ENCODE measurements around the gene ABT1. TPM values are rescaled to one million over a fixed set of nuclear protein-coding genes. Genes with fewer than 3 reads are reported as not detected.

Gene ABT1
- total RNA-seq, 4 donors from 2014 or later: 13.3 to 18.2 (median 16.1) TPM

DNA sequence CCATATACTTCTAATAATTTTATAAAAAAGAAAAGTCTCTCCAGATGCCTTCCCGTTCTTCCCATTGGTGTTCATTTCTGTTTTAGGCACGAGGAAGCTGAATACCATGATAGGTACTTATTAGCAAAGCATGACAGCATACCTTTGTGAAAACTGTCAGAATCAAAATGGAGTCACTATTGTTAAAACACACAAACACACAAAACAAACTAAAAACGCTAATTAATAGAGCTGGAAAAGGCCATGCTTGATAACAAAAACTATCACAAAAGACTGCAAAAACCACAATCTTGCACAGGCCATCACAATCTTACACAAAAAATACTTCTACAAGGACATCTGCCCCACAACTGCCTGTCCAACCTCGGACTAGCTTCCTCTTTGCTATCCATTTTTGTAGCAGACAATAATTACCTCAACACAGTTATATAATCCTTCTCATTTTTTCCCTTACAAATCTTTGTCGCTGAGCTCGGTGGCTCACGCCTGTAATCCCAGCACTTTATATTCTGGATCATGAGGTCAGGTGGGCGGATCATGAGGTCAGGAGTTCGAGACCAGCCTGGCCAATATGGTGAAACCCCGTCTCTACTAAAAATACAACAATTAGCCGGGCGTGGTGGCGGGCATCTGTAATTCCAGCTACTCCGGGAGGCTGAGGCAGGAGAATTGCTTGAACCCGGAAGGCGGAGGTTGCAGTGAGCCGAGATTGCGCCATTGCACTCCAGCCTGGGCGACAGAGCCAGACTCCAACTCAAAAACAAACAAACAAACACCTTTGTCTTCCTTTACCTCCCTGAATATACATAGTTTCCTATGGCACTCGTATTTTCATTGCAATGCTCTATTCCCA, 3.2 kb upstream of the ABT1 start:
- Histone ChIP-seq H3K9me3 (no peaks in the 10 kb centered on the region), H3K27ac (replicated peaks in 1 of 4) (no peak overlapping the region), H3K36me3 (peaks cover 4 to 7% (median 7%) of the 10 kb centered on the region in 4 donors), H3K4me1 (peaks cover 13 to 29% (median 24%) of the 10 kb centered on the region in 4 donors), H3K27me3 (peaks cover 0 to 57% (median 25%) of the 10 kb centered on the region in 4 donors), H3K4me3 (no peak overlapping the region)
- intact Hi-C loops (cut with DNase I): loop anchor here (2.0 kb wide), 1 partner anchor 253 kb away; no protein-coding TSS in a partner anchor
- DNase-seq (ENCODE audit: extremely low spot score): no peak
- TF ChIP-seq POLR2A (IDR thresholded peaks at IDR 0.05; ENCODE audit: low read depth) (no peak), EP300 (IDR thresholded peaks at IDR 0.05) (no peak), POLR2AphosphoS5 (IDR thresholded peaks at IDR 0.05) (no peak)
- TF ChIP-seq, protein P1, sequence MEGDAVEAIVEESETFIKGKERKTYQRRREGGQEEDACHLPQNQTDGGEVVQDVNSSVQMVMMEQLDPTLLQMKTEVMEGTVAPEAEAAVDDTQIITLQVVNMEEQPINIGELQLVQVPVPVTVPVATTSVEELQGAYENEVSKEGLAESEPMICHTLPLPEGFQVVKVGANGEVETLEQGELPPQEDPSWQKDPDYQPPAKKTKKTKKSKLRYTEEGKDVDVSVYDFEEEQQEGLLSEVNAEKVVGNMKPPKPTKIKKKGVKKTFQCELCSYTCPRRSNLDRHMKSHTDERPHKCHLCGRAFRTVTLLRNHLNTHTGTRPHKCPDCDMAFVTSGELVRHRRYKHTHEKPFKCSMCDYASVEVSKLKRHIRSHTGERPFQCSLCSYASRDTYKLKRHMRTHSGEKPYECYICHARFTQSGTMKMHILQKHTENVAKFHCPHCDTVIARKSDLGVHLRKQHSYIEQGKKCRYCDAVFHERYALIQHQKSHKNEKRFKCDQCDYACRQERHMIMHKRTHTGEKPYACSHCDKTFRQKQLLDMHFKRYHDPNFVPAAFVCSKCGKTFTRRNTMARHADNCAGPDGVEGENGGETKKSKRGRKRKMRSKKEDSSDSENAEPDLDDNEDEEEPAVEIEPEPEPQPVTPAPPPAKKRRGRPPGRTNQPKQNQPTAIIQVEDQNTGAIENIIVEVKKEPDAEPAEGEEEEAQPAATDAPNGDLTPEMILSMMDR (IDR thresholded peaks at IDR 0.05): no peak
- WGBS: 27% methylated on average over 20 of the region's 20 CpGs

DNA sequence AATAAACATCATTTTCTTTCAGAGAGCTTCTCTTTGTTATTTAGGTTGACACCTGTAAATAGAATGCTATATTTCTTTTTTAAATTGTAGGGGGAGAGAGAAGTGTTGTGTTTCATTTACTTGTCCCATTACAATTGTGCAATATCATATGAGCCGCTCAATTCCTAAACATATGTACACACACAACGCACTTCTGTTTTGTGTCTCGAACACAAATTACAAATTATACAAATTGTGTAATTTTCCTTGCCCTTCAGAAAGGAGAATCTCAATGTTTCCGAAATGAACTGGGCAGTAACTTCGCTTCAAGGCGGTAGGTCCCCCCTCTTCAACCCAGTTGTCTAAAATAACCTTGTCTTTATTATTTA, 2.6 kb upstream of the ABT1 start:
- intact Hi-C loops (cut with DNase I): loop anchor here (2.0 kb wide), 1 partner anchor 253 kb away; no protein-coding TSS in a partner anchor
- peaks cover 13 to 30% (median 26%) of the 10 kb centered on the region in 4 donors for H3K4me1 ChIP-seq
- TF ChIP-seq EP300 (IDR thresholded peaks at IDR 0.05): no peak
- TF ChIP-seq, protein P1 (IDR thresholded peaks at IDR 0.05): no peak
- no peak for TF ChIP-seq POLR2AphosphoS5 (IDR thresholded peaks at IDR 0.05)
- no peak for TF ChIP-seq POLR2A (IDR thresholded peaks at IDR 0.05; ENCODE audit: low read depth)
- H3K36me3 ChIP-seq: peaks cover 8 to 14% (median 13%) of the 10 kb centered on the region in 4 donors
- H3K27me3 ChIP-seq: peaks cover 0 to 51% (median 25%) of the 10 kb centered on the region in 4 donors
- H3K27ac ChIP-seq (replicated peaks in 1 of 4): no peak overlapping the region
- 28% methylated on average over 6 of the region's 6 CpGs for WGBS
- no peak for DNase-seq (ENCODE audit: extremely low spot score)
- H3K4me3 ChIP-seq: no peak overlapping the region
- no peaks in the 10 kb centered on the region for H3K9me3 ChIP-seq

DNA sequence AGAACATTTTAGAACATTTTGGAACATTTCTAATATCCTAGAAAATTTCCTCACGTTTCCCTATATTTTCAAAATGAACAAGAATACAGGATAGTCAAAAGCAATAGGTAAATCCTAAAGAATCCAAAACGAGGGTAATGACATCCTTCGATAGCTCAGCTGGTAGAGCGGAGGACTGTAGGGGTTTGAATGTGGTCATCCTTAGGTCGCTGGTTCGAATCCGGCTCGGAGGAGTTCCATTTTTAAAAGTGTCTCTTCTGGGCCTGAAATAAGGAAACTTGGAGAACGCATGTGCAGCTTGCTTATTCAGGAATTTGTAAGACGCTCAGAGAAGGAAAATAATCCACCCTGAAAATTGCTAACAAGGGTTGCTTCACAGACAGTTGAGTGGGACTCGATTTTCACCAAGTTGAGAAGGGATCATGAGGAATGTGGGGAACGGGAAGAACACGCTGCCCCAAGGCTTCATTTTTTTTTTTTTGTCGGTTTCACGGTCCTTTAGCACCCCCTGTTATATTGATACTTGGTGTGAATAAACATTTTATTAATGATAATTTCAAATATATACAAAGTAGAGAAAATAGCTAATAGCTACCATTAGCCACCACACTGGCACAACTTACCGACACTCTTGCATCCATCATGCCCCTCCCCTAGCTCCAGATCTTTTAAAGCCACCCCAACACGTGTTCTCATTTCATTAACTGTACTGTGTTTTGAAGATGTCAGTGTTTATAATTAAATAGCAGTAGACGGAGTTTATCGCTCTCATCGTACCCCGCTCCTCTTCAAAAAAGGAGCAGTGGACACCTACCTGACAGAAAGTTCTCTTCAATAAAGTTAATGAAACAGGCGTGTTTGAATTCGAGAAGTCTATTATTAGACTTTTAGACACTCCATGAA, 1.8 kb upstream of the ABT1 start:
- peak overlapping the region; percentile 76 to 97 (median 93) for H3K4me3 ChIP-seq
- peaks cover 0 to 42% (median 25%) of the 10 kb centered on the region in 4 donors for H3K27me3 ChIP-seq
- H3K4me1 ChIP-seq: peaks cover 13 to 30% (median 26%) of the 10 kb centered on the region in 4 donors
- no peak for DNase-seq (ENCODE audit: extremely low spot score)
- H3K9me3 ChIP-seq: no peaks in the 10 kb centered on the region
- peaks cover 8 to 22% (median 22%) of the 10 kb centered on the region in 4 donors for H3K36me3 ChIP-seq
- TF ChIP-seq, protein P1 (IDR thresholded peaks at IDR 0.05): no peak
- no peak for TF ChIP-seq POLR2AphosphoS5 (IDR thresholded peaks at IDR 0.05)
- no peak for TF ChIP-seq EP300 (IDR thresholded peaks at IDR 0.05)
- no peak for TF ChIP-seq POLR2A (IDR thresholded peaks at IDR 0.05; ENCODE audit: low read depth)
- intact Hi-C loops (cut with DNase I): loop anchor here (1.0 to 5.0 kb wide), 3 partner anchors 22 to 418 kb away; no protein-coding TSS in a partner anchor
- H3K27ac ChIP-seq (replicated peaks in 1 of 4): peak overlapping the region; percentile 89 to 92 (median 90)
- 21% methylated on average over 23 of the region's 23 CpGs for WGBS

DNA sequence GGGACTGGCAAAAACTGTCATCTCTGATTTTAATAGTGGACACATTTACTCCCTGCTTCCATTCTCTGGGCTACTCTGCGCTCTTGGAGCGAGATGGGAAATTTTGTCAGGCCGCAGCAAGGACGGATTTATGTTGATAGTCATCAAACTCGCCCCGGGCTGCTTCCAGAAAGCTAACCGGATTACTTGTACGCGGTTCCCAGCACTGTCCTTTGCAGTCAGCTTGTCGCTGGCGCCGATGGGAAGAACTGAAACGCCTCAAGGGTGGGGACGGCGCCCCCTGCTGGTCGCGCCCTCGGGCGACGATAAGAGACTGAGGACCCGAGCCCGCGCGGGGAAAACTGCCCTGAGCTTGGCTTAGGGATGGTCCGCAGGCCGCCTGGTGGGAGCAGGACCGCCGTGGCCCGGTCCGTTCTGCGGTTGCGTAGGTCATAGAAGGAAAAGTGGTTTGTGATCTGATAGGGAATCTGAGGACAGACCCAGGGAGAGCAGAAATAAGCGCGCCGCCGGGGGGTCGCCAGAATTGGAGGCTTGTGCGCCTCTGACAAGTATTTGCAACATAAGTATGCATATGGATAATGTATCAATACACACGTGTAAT, 984 bp upstream of the ABT1 start:
- Histone ChIP-seq H3K9me3 (no peaks in the 10 kb centered on the region), H3K27ac (replicated peaks in 1 of 4) (peak overlapping the region; percentile 89 to 92 (median 90)), H3K4me3 (peak overlapping the region; percentile 76 to 97 (median 93)), H3K27me3 (peaks cover 0 to 37% (median 25%) of the 10 kb centered on the region in 4 donors), H3K4me1 (peaks cover 13 to 30% (median 26%) of the 10 kb centered on the region in 4 donors), H3K36me3 (peaks cover 8 to 29% (median 24%) of the 10 kb centered on the region in 4 donors)
- WGBS: under 1% methylated on average over 39 of the region's 39 CpGs
- intact Hi-C loops (cut with DNase I): loop anchor here (1.0 to 5.0 kb wide), 3 partner anchors 22 to 418 kb away; no protein-coding TSS in a partner anchor
- no peak for TF ChIP-seq POLR2A (IDR thresholded peaks at IDR 0.05; ENCODE audit: low read depth)
- TF ChIP-seq EP300 (IDR thresholded peaks at IDR 0.05): no peak
- TF ChIP-seq, protein P1 (IDR thresholded peaks at IDR 0.05): peak; percentile 89 to 97 (median 96)
- peak; percentile 31 to 80 for TF ChIP-seq POLR2AphosphoS5 (IDR thresholded peaks at IDR 0.05)
- peak; percentile 98 for DNase-seq (ENCODE audit: extremely low spot score)
